ENCODE data around the gene CELF3.

CELF3 gene

DNA sequence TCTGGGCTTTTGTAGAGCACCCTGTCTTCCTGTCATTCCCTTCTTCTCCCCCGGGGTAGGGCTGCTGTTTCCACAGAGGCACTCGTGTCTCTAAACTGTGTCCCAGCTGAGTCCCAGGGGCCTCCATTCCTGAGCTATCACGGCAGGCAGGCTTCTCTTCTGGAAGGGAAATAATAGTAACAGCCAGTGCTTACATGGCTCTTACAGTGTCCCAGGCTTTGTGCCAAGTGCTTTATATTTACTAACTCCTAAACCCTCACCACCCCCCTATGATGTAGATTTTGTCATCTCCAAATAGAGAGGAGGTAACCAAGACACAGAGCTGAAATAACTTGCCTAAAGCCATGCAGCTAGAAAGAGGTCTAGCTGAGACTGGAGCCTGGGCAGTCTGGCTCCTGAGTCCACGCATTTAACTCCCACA is 1.4 kb upstream of the CELF3 start:
- H3K4me3 ChIP-seq (ENCODE audit: low read depth, low read length), result no peak overlapping the region
- H3K36me3 ChIP-seq (ENCODE audit: control insufficient read depth in 2 of 2, insufficient read depth in 1 of 2, low read length in 2 of 2), result no peaks in the 10 kb centered on the region
- no peak overlapping the region for H3K27ac ChIP-seq (ENCODE audit: extremely low read depth, low read depth, low read length)
- CTCF ChIA-PET, result interaction anchor here (1.3 to 1.7 kb wide), 2 partner anchors 17 to 118 kb away, joined by 5 to 6 read pairs; no protein-coding TSS in a partner anchor
- H3K4me1 ChIP-seq (ENCODE audit: control insufficient read depth, insufficient read depth, low read length), result no peaks in the 10 kb centered on the region
- POLR2A ChIA-PET, result interaction anchor here (0.6 to 1.4 kb wide), 3 partner anchors 47 to 178 kb away, joined by 4 to 8 read pairs (median 7); partner anchors contain the start of gene TUFT1
- TF ChIP-seq, protein P1, sequence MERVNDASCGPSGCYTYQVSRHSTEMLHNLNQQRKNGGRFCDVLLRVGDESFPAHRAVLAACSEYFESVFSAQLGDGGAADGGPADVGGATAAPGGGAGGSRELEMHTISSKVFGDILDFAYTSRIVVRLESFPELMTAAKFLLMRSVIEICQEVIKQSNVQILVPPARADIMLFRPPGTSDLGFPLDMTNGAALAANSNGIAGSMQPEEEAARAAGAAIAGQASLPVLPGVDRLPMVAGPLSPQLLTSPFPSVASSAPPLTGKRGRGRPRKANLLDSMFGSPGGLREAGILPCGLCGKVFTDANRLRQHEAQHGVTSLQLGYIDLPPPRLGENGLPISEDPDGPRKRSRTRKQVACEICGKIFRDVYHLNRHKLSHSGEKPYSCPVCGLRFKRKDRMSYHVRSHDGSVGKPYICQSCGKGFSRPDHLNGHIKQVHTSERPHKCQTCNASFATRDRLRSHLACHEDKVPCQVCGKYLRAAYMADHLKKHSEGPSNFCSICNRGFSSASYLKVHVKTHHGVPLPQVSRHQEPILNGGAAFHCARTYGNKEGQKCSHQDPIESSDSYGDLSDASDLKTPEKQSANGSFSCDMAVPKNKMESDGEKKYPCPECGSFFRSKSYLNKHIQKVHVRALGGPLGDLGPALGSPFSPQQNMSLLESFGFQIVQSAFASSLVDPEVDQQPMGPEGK (tag by site-specific recombination; IDR thresholded peaks at IDR 0.05), result no peak
- TF ChIP-seq OSR2 (tag by site-specific recombination; IDR thresholded peaks at IDR 0.05), result no peak
- no peak for TF ChIP-seq ZFHX2 (tag by site-specific recombination; conservative IDR thresholded peaks at IDR 0.05)
- TF ChIP-seq, protein P2, sequence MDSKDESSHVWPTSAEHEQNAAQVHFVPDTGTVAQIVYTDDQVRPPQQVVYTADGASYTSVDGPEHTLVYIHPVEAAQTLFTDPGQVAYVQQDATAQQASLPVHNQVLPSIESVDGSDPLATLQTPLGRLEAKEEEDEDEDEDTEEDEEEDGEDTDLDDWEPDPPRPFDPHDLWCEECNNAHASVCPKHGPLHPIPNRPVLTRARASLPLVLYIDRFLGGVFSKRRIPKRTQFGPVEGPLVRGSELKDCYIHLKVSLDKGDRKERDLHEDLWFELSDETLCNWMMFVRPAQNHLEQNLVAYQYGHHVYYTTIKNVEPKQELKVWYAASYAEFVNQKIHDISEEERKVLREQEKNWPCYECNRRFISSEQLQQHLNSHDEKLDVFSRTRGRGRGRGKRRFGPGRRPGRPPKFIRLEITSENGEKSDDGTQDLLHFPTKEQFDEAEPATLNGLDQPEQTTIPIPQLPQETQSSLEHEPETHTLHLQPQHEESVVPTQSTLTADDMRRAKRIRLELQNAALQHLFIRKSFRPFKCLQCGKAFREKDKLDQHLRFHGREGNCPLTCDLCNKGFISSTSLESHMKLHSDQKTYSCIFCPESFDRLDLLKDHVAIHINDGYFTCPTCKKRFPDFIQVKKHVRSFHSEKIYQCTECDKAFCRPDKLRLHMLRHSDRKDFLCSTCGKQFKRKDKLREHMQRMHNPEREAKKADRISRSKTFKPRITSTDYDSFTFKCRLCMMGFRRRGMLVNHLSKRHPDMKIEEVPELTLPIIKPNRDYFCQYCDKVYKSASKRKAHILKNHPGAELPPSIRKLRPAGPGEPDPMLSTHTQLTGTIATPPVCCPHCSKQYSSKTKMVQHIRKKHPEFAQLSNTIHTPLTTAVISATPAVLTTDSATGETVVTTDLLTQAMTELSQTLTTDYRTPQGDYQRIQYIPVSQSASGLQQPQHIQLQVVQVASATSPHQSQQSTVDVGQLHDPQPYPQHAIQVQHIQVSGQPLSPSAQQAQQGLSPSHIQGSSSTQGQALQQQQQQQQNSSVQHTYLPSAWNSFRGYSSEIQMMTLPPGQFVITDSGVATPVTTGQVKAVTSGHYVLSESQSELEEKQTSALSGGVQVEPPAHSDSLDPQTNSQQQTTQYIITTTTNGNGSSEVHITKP (tag by site-specific recombination; IDR thresholded peaks at IDR 0.05), result peak; percentile 30; the same call in 1 of the 2 replicates
- no peak for TF ChIP-seq GFI1B (tag by site-specific recombination; IDR thresholded peaks at IDR 0.05)
- no peak for TF ChIP-seq KLF8 (tag by site-specific recombination; IDR thresholded peaks at IDR 0.05)
- TF ChIP-seq ZNF174 (tag by site-specific recombination; IDR thresholded peaks at IDR 0.05), result no peak
- TF ChIP-seq ZIC2 (tag by site-specific recombination; IDR thresholded peaks at IDR 0.05), result peak; percentile 36; the same call in 1 of the 2 replicates
- TF ChIP-seq, protein P3, sequence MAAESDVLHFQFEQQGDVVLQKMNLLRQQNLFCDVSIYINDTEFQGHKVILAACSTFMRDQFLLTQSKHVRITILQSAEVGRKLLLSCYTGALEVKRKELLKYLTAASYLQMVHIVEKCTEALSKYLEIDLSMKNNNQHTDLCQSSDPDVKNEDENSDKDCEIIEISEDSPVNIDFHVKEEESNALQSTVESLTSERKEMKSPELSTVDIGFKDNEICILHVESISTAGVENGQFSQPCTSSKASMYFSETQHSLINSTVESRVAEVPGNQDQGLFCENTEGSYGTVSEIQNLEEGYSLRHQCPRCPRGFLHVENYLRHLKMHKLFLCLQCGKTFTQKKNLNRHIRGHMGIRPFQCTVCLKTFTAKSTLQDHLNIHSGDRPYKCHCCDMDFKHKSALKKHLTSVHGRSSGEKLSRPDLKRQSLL (tag by site-specific recombination; IDR thresholded peaks at IDR 0.05), result no peak
- no peak for TF ChIP-seq ZNF621 (tag by site-specific recombination; IDR thresholded peaks at IDR 0.05)
- TF ChIP-seq ZNF341 (tag by site-specific recombination; IDR thresholded peaks at IDR 0.05; ENCODE audit: low read depth), result peak; percentile 47; the same call in 1 of the 2 replicates
- no peak for TF ChIP-seq GLI4 (tag by site-specific recombination; IDR thresholded peaks at IDR 0.05)
- TF ChIP-seq, protein P4, sequence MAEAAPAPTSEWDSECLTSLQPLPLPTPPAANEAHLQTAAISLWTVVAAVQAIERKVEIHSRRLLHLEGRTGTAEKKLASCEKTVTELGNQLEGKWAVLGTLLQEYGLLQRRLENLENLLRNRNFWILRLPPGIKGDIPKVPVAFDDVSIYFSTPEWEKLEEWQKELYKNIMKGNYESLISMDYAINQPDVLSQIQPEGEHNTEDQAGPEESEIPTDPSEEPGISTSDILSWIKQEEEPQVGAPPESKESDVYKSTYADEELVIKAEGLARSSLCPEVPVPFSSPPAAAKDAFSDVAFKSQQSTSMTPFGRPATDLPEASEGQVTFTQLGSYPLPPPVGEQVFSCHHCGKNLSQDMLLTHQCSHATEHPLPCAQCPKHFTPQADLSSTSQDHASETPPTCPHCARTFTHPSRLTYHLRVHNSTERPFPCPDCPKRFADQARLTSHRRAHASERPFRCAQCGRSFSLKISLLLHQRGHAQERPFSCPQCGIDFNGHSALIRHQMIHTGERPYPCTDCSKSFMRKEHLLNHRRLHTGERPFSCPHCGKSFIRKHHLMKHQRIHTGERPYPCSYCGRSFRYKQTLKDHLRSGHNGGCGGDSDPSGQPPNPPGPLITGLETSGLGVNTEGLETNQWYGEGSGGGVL (tag by site-specific recombination; IDR thresholded peaks at IDR 0.05), result peak; percentile 38; the same call in 1 of the 2 replicates
- no peaks in the 10 kb centered on the region for H3K9me3 ChIP-seq (ENCODE audit: control insufficient read depth, insufficient read depth, low read depth, low read length)

DNA sequence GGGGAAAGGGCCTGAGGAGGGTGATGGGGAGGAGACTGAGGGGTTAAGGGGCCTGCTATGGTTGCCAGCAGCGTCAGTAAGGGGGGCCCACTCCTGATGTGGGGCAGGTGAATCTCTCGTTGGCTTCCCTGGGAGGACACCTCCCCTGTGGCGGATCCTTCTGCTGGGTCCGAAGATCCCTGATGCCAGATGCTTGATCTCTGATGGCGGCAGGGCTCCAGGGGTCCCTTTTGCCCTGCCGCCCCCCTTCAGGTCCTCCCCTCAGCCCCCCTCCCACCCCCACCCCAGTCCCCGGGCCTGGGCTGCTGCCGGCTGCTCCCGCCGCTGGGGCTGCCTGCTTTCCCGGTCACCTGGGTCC is 219 bp downstream of the CELF3 start:
- H3K4me3 ChIP-seq (ENCODE audit: low read depth, low read length), result no peak overlapping the region
- no peaks in the 10 kb centered on the region for H3K9me3 ChIP-seq (ENCODE audit: control insufficient read depth, insufficient read depth, low read depth, low read length)
- no peak overlapping the region for H3K27ac ChIP-seq (ENCODE audit: extremely low read depth, low read depth, low read length)
- ChIA-PET CTCF (interaction anchor here (0.6 to 1.6 kb wide), 4 partner anchors 17 to 172 kb away, joined by 3 to 6 read pairs (median 3); no protein-coding TSS in a partner anchor), POLR2A (interaction anchor here (0.6 to 1.4 kb wide), 2 partner anchors 115 to 177 kb away, joined by 5 to 7 read pairs; partner anchors contain the start of gene TUFT1)
- H3K4me1 ChIP-seq (ENCODE audit: control insufficient read depth, insufficient read depth, low read length), result no peaks in the 10 kb centered on the region
- H3K36me3 ChIP-seq (ENCODE audit: control insufficient read depth in 2 of 2, insufficient read depth in 1 of 2, low read length in 2 of 2), result no peaks in the 10 kb centered on the region
- TF ChIP-seq ZNF423 (tag by site-specific recombination; IDR thresholded peaks at IDR 0.05) (0 out of 2 replicates have a peak, but pooled peaks have one; percentile 9), ZIC2 (tag by site-specific recombination; IDR thresholded peaks at IDR 0.05) (no peak; the same call in 1 of the 2 replicates), ZNF624 (tag by site-specific recombination; IDR thresholded peaks at IDR 0.05) (no peak), GLIS2 (tag by site-specific recombination; IDR thresholded peaks at IDR 0.05) (peak; percentile 2; the same call in 1 of the 2 replicates), KLF16 (tag by site-specific recombination; IDR thresholded peaks at IDR 0.05) (no peak), SP7 (tag by site-specific recombination; IDR thresholded peaks at IDR 0.05) (no peak)
- TF ChIP-seq, protein P5, sequence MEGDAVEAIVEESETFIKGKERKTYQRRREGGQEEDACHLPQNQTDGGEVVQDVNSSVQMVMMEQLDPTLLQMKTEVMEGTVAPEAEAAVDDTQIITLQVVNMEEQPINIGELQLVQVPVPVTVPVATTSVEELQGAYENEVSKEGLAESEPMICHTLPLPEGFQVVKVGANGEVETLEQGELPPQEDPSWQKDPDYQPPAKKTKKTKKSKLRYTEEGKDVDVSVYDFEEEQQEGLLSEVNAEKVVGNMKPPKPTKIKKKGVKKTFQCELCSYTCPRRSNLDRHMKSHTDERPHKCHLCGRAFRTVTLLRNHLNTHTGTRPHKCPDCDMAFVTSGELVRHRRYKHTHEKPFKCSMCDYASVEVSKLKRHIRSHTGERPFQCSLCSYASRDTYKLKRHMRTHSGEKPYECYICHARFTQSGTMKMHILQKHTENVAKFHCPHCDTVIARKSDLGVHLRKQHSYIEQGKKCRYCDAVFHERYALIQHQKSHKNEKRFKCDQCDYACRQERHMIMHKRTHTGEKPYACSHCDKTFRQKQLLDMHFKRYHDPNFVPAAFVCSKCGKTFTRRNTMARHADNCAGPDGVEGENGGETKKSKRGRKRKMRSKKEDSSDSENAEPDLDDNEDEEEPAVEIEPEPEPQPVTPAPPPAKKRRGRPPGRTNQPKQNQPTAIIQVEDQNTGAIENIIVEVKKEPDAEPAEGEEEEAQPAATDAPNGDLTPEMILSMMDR (tag by site-specific recombination; IDR thresholded peaks at IDR 0.05), result no peak
- TF ChIP-seq, protein P6, sequence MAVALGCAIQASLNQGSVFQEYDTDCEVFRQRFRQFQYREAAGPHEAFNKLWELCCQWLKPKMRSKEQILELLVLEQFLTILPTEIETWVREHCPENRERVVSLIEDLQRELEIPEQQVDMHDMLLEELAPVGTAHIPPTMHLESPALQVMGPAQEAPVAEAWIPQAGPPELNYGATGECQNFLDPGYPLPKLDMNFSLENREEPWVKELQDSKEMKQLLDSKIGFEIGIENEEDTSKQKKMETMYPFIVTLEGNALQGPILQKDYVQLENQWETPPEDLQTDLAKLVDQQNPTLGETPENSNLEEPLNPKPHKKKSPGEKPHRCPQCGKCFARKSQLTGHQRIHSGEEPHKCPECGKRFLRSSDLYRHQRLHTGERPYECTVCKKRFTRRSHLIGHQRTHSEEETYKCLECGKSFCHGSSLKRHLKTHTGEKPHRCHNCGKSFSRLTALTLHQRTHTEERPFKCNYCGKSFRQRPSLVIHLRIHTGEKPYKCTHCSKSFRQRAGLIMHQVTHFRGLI (tag by site-specific recombination; IDR thresholded peaks at IDR 0.05), result no peak
- TF ChIP-seq, protein P7, sequence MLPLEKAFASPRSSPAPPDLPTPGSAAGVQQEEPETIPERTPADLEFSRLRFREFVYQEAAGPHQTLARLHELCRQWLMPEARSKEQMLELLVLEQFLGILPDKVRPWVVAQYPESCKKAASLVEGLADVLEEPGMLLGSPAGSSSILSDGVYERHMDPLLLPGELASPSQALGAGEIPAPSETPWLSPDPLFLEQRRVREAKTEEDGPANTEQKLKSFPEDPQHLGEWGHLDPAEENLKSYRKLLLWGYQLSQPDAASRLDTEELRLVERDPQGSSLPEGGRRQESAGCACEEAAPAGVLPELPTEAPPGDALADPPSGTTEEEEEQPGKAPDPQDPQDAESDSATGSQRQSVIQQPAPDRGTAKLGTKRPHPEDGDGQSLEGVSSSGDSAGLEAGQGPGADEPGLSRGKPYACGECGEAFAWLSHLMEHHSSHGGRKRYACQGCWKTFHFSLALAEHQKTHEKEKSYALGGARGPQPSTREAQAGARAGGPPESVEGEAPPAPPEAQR (tag by site-specific recombination; IDR thresholded peaks at IDR 0.05), result no peak
